Suprapubic skin (tissue), 4 donors: ENCODE results near the gene ICE2.

Experiments used
- CTCF ChIP-seq, 2 donors: fragments of 200-600 bp in 1 of 2; fragments of 450-650 bp in 1 of 2; sonication (generic) in 1 of 2; IDR thresholded peaks; one replicate each; pipeline ENCODE4 v1.5.1; 2016 to 2019; ENCODE audit warnings: antibody characterized with exemption in 2 of 2, mild to moderate bottlenecking in 1 of 2, moderate library complexity in 1 of 2
- EP300 ChIP-seq: sonication (generic); formaldehyde crosslinking; IDR thresholded peaks from one replicate; pipeline ENCODE4 v1.6.1; 2017; ENCODE audit warnings: antibody characterized with exemption
- POLR2AphosphoS5 ChIP-seq, 3 donors: sonication (generic); formaldehyde crosslinking; IDR thresholded peaks; one replicate each; pipeline ENCODE4 v1.6.1; 2017; ENCODE audit warnings: antibody characterized with exemption in 3 of 3

- TF ChIP-seq POLR2AphosphoS5 (IDR thresholded peaks at IDR 0.05) (no peak), CTCF (IDR thresholded peaks at IDR 0.05) (no peak), EP300 (no peak)
Measured at GRCh38 chr15:60525341-60526039, 46.5 kb upstream of the ICE2 start.
